Endothelial cell of umbilical vein (primary cell): ENCODE results near the gene OR1J2.

Experiments
- CTCF ChIP-seq, 2 donors: IDR thresholded peaks; 1 replicate in 1 of 2; 2 replicates in 1 of 2; pipeline ENCODE4 v1.5.1; 2011; ENCODE audit warnings: low read length in 2 of 2, mild to moderate bottlenecking in 2 of 2, moderate library complexity in 2 of 2, control low read depth in 1 of 2, inconsistent platforms in 1 of 2, low read depth in 1 of 2; ENCODE audit not compliant: insufficient read depth in 1 of 2; ENCODE audit errors: extremely low read depth in 1 of 2
- GATA2 ChIP-seq: IDR thresholded peaks from 2 replicates; pipeline ENCODE4 v1.7.0; 2011; ENCODE audit warnings: low read depth, mild to moderate bottlenecking, moderate library complexity, mixed read lengths, low read length; ENCODE audit not compliant: insufficient read length, insufficient read depth

DNA sequence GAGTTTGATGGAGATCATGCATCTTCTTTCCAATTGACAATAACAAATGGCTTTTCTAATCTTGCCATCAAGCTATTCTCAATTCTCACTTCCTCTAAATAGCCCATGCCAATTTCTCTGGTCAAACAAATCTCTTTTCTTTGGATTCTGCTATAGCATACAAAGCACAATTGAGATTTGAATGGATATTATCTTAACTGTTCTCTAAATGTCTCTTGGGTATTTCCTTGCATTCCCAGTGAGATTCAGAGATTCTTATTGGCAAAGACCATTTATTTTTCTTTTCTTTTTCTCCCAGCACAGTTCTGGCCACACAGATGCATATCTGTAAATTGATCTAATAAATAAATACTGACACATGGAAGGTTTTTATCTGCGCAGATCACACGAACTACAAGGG is 42.2 kb downstream of the OR1J2 start, which contains the start of gene OR1N2:
- TF ChIP-seq GATA2 (no peak), CTCF (IDR thresholded peaks at IDR 0.05; ENCODE audit: extremely low read depth in 1 of 2, insufficient read depth in 1 of 2, low read depth in 1 of 2, low read length in 2 of 2) (no peak)
